CD4-positive, alpha-beta T cell treated with Interleukin-17A for 1 hour (primary cell): Measurements from ENCODE around the gene LHFPL2.

Experiments
- DNase-seq: peaks from one replicate; pipeline ENCODE4 v3.0.0-alpha.2; 2020

LHFPL2 gene

GRCh38 chr5:78613756-78614155 is 34.8 kb downstream of the LHFPL2 start:
- no peak for DNase-seq

GRCh38 chr5:78613151-78613533 is 35.4 kb downstream of the LHFPL2 start:
- no peak for DNase-seq

GRCh38 chr5:78612227-78613150 is 36.1 kb downstream of the LHFPL2 start:
- no peak for DNase-seq

- no peak for DNase-seq
These were observed 37.4 kb downstream of the LHFPL2 start for GRCh38 chr5:78611126-78611605.

GRCh38 chr5:78610636-78611035 is 37.9 kb downstream of the LHFPL2 start:
- DNase-seq, result no peak

GRCh38 chr5:78610163-78610583 is 38.4 kb downstream of the LHFPL2 start:
- no peak for DNase-seq

- no peak for DNase-seq
These were observed 40.7 kb downstream of the LHFPL2 start for GRCh38 chr5:78607864-78608263.

GRCh38 chr5:78606241-78606640 is 42.3 kb downstream of the LHFPL2 start:
- DNase-seq, result no peak

- DNase-seq, result no peak
These were observed 43.0 kb downstream of the LHFPL2 start for GRCh38 chr5:78605611-78606010.

- DNase-seq, result no peak
These were observed 43.8 kb downstream of the LHFPL2 start for GRCh38 chr5:78604689-78605285.

GRCh38 chr5:78603636-78604175 is 44.9 kb downstream of the LHFPL2 start:
- DNase-seq, result no peak

GRCh38 chr5:78602400-78602799 is 46.2 kb downstream of the LHFPL2 start:
- no peak for DNase-seq

GRCh38 chr5:78601559-78602314 is 46.8 kb downstream of the LHFPL2 start:
- DNase-seq, result no peak

- no peak for DNase-seq
These were observed 47.7 kb downstream of the LHFPL2 start for GRCh38 chr5:78600687-78601414.

- DNase-seq, result no peak
These were observed 49.6 kb downstream of the LHFPL2 start for GRCh38 chr5:78598973-78599372.

- DNase-seq, result no peak
These were observed 50.6 kb downstream of the LHFPL2 start for GRCh38 chr5:78597974-78598371.

GRCh38 chr5:78597068-78597973 is 51.3 kb downstream of the LHFPL2 start:
- DNase-seq, result no peak

GRCh38 chr5:78595458-78595921 is 53.1 kb downstream of the LHFPL2 start:
- no peak for DNase-seq

- no peak for DNase-seq
These were observed 53.7 kb downstream of the LHFPL2 start for GRCh38 chr5:78594610-78595457.

- no peak for DNase-seq
These were observed 54.6 kb downstream of the LHFPL2 start for GRCh38 chr5:78594021-78594420.
